ENCODE results near the gene ABRACL. TPM values are rescaled to one million over a fixed set of nuclear protein-coding genes. Genes with fewer than 3 reads are reported as not detected.
"Not testable (repeated sequence)": the region's sequence is repeated elsewhere in the genome, so short reads cannot be mapped to it uniquely, and the experiment has no call there.

Gene ABRACL
- polyA plus RNA-seq, 1 donor, result 15.4 TPM

DNA sequence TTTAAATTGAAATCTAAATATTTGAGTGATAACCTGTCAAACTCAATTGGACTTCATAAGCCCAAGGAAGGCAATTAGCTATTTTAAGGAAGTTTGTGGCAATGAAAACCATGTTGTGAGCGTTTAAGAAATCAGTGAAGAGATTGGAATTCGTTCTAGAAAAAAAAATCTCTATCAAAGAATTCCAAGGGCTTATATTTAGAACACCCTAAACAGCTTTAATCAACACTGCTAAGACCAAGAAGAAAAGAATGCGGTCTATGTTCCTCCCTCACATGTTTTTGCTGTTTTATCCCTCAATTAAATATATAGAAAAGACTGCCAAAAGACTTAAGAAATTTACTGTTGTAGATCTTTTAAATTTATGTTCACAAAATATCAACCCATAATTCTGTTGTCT, 16.6 kb upstream of the ABRACL start:
- no peak for DNase-seq

DNA sequence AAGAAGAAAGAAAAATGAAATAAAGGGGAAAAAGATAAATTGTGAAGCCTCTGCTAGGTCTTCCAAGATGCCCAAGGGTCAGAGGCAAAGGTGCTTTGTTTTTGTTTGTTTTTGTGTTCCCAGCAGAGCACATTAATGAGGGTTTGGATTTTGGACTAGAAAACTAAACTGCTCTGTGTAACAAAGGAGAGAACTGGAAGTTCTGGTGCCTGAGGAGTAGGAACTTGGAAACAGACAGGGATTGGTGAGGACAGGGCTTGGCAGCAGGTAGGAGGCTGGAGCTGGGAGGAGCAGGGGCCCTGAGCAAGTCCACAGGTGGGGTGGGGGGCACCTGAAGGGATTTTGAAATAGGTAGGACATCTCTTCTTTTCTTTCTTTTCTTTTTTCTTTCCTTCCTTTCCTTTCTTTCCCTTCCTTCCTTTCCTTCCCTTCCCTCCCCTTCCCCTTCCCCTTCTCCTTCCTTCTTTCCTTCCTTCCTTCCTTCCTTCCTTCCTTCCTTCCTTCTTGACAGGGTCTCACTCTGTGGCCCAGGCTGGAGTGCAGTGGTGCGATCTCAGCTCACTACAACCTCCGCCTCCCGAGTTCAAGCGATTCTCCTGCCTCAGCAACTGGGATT, 15.3 kb upstream of the ABRACL start:
- DNase-seq, result no peak

DNA sequence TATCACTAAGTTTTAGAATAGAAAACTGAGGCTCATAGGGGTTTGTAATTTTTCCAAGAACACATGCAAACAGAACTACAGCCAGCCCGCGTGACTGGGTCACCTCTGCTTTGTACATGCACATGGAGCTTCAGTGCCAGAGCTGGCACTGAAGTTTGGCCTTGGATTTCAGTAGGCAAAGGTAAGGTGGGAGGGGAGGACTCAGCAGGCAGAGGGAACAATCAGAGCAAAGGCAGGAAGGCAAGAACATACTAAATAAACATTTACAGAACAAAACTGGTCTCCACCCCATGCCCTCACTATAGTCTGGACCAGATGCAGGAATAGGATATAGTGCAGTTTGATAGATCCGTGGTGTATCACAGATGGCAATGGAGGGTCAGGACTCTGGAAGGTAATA, 13.6 kb upstream of the ABRACL start:
- no peak for DNase-seq

DNA sequence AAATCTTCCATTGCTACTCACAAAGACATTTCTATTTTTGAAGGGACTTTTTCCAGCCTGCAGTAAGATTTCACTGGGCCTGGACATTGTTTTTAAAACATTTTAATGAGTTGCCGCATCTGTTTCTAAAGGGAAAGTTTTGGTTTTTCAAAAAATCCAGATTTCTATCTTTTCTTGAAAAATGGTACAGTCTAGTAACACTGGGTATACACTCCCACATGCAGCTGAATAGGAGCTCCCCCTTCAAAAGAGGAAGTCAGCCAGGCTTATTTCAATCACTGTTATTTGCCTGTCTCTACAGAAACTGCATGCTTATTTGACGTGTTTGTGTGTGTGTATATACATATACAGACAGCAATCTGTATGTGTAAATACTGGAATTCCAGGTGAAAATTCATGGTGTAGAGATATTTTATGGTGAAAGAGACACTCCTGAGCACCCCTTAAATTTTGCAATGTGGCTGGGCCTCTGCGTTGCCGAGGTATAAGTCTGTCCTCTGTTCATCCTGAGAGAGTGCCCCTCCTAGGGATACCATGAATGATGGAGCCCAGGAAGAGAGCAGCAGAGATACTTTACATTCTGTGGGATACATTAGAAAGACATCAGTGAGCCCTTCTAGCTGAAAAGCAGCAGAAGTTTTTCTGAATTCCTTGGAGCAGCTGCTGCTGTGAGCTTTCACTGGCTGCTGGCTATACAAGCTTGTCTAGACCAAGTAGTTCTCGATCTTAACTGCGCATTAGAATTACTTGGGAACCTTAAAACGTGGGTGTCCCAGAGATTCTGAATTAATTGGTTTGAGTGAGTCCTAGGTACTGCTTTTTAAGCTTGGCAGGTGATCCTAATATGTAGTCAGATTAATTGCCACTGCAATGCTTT, 12.0 kb upstream of the ABRACL start:
- no peak for DNase-seq

DNA sequence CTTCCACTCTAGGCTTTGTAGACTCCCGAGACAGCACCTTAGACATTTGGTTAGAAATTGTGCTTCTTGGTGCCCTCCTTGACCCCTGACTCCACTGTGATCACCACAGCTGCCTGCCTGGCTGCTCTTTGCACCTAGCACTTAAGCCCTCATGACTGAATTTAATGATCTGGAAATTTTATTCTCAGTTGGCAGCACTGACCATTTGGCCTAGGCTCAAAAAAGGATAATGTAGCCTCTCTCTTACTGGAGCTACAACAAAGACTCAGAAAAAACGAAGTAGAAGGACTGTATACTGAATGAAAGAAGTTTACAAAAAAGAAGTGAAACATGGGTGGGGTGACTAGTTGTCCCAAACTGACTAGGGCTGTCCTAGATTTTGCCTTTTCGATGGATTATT, 11.3 kb upstream of the ABRACL start:
- no peak for DNase-seq

DNA sequence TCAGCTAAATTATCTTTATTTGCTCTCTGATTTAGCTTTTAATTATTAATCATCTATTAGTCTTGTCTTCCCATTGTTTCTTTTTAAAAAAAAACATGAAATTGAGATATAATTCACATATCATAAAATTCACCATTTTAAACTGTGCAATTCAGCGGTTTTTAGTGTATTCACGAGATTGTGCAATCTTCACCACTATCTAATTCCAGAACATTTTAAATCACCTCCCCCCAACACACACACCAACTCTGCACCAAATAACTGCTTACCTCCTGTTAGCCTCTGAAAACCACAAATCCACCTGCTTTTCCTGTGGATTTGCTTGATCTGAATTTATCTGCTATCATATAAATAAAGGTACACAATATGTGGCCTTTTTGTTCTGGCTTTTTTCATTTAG, 8.8 kb upstream of the ABRACL start:
- no peak for DNase-seq

DNA sequence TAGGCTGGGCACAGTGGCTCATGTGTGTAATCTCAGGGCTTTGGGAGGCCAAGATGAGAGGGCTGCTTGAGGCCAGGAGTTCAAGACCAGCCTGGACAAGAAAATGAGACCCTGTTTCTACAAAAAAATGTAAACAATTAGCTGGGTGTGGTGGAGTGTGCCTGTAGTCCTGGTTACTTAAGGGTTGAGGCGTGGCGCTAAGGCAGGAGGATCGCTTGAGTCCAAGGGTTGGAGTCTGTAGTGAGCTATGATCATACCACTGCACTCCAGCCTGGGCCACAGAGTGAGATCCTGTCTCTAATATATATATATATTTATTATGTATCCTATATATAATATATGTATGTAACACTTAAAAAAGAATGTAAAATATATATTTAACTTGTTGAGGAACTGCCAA, 7.9 kb upstream of the ABRACL start:
- no peak for DNase-seq

DNA sequence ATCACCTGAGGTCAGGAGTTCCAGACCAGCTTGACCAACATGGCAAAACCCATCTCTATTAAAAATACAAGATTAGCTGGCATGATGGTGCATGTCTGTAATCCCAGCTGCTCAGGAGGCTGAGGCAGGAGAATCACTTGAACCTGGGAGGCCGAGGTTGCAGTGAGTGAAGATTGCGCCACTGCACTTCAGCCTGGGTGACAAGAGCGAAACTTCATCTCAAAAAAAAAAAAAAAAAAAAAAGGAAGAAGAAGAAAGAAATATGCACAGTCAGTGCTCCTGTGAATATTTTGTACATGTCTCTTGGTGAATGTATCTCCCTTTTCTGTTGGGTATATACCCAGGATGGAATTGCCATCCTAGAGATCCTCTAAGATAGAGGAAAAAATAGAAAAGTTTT, 3.1 kb upstream of the ABRACL start:
- DNase-seq, result not testable (repeated sequence)

DNA sequence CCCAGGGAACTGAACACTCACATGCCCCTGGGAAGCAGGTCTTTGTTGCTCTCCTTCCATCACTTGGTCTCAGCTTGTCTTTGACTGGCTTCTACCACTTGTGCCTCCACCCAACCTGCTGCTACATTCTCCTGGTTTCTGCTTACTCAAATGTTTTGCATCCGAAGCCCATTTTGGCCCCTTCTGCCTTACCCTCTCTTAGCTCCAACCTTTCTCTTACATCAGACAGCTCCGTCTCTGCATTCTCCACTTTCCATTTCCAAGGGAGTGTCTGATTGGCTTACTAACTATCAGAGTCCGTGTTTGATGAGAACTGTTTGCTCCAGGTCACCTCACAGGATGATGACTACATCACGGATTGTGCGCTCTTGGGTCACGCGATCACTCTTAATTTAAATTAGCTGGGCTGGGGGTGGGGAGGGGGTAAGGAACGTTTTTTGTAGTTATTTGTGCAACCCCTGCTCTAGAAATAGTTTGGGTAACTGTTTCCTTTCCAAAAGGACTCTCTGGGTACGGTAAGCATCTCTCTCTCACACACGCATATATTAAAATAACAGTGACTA, 844 bp upstream of the ABRACL start:
- no peak for DNase-seq

DNA sequence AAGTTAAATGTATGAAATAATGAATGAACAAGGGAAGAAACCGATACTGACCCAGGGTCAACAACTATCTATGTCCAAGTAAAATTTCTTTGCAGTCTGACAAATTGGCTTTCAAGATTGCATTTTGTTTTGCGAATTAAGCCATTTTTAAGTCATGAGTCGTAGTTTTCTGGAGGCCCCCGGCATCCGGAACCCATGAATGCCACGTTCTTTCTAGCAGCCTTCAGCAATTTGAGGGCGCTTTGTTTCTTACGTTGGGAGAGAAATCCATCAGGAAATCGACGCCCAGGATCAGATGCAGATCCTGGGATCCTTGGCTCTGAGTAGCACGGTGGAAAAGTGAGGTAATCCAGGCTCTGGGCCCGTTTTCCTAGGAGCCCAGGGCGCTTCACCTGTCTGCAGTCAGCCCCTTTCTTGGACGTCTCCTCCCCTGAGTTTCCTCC, 309 bp upstream of the ABRACL start:
- no peak for DNase-seq

DNA sequence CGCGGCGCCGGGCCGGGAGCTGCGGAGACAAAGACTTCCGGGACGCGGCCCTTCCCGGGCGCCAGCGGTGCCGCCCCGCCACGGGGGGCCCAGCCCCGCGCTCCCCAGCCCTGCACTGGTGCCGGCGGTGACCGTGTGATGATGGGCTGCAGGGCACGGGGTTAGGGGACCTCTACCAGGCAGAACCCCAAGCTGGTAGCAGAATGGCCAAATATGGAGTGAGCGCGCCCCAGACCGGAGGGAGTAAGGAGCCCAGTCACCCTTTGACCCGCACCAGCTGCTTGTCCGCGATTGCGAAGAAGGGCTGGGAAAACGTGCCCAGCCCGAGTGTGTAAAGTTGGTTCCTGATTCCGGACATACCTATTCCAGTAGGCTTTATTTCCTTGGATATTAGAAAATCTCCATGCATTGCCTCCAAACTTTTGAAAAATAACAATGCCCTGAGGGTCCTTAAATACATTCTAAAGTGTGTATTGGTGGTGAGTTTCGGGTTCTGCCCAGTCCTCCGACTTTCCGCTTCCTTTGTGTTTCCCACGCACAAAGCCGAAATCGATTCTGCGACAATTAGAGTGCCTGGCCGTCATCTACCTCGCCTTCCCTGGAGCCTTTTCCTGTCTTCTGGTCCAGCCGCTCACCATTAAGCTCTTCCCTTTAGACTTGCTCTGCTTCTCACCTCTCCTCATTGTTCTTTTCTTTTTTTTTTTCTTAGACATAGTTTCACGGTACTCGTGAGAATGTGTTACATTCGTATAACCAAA, 1.1 kb downstream of the ABRACL start:
- DNase-seq, result peak; percentile 39

DNA sequence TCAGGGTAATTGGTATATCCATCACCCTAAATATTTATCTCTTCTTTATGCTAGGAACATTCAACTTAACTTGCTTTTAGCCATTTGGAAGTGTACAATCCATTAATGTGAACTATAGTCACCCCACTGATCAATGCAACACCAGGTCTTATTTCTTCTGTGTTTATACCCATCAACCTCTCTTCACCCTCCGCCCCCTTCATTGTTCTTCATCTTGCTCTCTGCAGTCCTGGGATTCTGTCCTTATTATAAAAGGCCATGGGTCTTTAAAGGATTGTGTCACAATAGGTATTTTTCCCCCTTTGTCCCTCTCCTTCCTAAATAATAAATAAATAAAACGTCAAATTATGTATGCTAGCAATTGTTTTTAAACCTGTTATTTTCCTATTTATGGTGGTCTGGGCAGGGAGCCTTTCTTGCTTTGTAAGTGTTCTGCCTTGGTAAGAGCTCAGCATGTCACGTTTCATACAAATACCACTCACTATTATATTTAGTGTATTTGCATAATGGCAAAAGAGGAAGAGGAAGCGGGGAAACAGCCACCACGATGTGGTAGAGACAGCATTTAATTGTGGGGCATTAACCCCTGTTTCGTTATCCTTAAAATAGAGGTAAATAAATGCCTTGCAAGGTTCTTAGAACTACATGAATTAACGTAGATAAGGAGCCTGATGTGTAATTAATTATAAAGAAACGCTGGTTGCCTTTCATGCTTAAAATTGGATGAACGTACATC, 1.9 kb downstream of the ABRACL start:
- no peak for DNase-seq

DNA sequence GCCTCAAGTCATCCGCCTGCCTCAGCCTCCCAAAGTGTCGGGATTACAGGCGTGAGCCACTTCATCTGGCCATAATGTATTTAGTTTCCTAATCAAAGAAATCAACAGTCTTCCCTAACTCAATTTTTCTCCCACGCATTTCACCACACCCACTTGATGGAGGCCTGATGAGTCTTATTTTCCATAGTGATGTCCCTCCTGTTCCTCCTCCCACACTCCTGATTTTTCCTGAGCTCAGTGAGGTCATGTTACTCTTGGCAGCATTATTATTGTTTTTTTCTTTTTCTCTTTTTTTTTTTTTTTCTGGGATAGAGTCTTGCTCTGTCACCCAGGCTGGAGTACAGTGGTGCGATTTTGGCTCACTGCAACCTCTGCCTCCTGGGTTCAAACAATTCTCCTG, 8.9 kb downstream of the ABRACL start:
- no peak for DNase-seq

DNA sequence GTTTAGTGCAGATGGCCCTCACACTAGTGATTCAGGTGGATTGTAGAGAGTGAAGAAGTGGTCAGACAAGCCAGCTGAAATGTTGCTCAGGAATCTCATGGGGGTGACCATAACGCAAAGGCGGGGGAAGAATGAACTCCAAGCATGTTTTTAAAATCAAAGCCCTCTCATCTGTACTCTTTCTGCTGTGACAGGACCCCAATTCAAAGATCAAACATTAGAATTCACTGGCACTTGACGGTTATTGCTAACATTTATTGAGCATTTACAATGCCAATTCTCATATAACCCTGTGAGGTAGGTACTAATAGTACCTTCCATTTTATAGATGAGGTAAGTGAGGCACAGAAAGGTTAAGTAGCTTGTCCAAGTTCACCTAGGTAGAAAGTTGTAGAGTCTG, 15.7 kb downstream of the ABRACL start:
- no peak for DNase-seq

DNA sequence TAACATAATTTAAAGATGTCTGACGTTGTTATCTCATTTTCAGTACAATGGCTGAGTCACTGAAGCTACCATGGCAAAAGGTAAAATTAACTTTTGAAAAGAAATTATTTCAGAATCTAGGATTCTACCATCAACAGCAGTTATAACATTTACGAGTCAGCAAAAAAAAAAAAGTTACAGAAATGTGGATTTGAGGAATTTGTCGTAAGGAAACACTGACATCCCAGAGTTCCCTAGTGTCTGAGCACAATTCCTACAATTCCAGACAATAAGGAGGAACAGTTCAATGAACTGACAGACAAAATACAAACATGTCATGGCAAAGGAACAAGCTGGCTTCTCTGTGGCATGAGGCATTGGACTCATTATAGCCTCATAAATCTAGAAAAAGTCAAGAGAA, 19.1 kb downstream of the ABRACL start:
- DNase-seq, result no peak

DNA sequence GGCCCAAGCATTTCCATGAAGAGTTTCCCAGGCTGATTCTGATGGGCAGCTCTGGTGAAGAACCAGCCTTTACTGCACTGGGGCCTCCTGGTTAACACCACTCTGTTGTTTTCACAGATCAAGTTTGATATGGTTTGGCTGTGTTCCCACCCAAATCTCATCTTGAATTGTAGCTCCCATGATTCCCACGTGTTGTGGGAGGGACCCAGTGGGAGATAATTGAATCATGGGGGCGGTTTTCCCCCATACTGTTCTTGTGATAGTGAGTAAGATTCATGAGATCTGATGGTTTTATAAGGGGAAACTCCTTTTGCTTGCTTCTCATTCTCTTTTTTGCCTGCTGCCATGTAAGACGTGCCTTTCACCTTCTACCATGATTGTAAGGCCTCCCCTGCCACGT, 20.4 kb downstream of the ABRACL start:
- not testable (repeated sequence) for DNase-seq

DNA sequence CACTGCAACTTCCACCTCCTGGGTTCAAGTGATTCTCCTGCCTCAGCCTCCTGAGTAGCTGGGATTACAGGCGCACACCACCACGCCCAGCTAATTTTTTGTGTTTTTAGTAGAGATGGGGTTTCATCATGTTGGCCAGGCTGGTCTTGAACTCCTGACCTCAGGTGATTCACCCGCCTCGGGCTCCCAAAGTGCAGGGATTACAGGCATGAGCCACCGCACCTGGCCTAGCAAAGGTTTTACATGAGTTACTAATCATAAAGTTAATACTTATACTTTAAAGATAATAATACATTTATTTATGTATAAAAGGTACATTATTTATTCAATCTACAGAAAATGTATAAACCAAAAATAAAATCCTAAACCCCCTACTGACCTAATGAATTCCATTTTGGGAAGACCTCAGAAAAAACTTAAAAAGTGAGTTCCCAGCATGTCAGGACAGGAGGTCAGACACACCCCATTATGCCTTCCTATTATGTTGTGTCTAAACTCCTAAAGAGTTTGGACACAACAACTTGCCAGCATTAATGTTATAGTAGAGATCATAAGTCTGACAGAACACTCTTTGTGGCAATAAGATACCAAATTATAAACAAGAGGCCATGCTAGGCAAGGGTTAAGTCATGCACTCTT, 21.7 kb downstream of the ABRACL start:
- DNase-seq, result not testable (repeated sequence)

DNA sequence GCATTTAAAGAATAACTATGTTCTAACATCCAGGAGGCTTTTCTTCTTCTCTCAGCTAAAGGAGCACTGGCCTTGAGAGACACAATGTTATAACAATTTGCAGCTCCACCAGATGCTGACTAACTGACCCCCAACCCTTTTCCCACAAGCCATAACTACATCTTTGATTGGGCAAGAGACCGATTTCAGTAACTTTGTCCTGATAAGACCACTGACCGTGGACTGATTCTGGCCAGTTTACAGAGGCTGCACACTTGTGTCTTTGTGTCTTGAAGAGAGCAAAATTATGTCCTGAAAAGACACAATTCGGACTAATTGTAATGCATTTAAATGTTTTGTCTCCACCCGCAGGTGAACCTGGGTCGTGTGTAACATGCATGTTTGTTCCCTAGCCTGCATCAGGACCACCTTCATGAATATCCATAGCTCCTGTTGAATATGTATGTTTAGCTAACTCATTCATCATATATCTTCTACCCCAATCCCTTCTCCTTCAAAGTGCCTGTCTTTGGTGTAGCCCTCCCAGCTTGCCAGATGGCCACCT, 22.3 kb downstream of the ABRACL start:
- DNase-seq, result no peak

DNA sequence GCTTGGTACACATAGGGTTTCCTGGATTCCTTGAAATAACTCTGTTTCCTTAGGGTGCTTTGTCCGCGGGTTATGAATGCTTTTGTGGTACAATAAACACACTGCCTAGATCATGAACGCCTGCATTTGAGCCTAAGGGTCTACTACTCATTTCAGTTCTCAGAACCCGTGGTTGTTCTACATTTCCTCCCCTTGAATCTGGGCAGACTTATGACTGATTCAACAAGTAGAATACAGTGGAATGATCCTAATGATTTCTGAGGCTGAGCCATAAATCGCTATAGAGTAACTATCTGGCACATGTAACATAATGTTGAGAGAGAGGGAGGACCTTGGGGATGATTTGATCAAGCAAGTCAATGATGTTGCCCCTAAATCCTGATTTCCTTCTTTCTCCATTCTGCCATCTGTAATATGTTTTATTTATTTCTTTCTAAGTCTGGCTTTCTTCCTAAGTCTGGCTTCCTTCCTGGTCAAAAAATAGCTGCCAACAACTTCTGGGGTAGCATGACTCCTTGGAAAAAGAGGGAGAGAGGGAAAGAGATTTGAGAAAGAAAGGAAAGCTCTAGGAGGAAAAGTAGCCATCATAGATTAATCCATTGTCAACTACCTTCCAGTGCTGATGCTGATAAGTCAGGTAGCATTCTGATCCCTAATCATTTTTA, 23.0 kb downstream of the ABRACL start:
- no peak for DNase-seq

DNA sequence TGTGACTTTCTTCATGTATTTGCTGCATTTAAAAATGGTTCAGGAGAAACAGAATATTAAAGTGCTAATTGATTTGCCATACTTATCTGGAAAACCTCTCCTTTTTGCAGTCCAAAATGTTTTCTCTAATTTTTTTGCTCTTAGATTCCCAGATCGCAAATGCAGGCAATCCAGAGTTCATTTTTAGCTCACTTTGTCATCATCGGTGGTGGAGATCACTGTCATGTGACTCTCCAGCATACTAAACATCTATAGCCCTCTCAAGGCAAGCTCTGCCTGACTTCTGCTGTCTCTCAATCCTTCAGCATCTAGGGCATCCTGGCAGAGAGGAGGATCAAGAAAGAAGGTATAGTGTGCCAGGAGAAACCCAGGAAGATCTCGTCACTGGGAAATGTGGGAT, 24.8 kb downstream of the ABRACL start:
- peak; percentile 26 for DNase-seq

DNA sequence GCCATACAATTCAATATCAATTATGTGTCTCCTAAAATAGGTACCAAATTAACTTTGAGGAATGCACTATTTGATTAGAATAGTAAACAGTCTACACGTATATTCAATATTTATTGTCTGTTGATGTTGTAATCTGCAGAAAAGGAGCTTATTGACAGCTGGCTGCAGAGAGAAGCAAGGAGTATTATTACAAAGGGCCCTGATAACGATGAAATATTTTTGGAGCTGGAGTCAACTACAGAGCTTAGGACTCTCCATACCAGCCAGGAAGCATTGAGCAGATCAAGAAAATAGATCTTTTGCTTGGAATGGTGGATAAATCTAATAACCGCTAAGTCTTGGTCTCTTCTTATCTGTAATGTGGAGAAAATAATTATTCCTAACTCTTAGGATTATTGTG, 25.5 kb downstream of the ABRACL start:
- no peak for DNase-seq

Data from hindlimb muscle (tissue), 1 donor.